OCI-LY7 (cell line): ENCODE data around the gene GIMAP1. TPM values are rescaled to one million over a fixed set of nuclear protein-coding genes. Genes with fewer than 3 reads are reported as not detected.

Experiments
- BruUV-seq: library from RNA; stranded (reverse); fragments of 400-500 nt; replicated peaks from 2 replicates; lab custom pipeline; 2021; lab: Mats Ljungman, UMichigan
- CTCF ChIA-PET: fragments of 300-600 bp; sonication (Branson Sonifier 250); formaldehyde crosslinking; loops from one replicate; lab custom pipeline; 2022; ENCODE audit warnings: antibody characterized with exemption; ENCODE audit not compliant: unreplicated experiment; lab: Charles Lee
- POLR2A ChIA-PET: fragments of 300-600 bp; sonication (Branson Sonifier 250); formaldehyde crosslinking; loops from one replicate; lab custom pipeline; 2022; ENCODE audit warnings: antibody characterized with exemption; lab: Charles Lee
- DNase-seq: peaks from one replicate; pipeline ENCODE4 v3.0.0-alpha.2; 2015; ENCODE audit warnings: low spot score
- H2AFZ ChIP-seq: fragments of 200-600 bp; sonication (generic), shearing (Covaris generic); 2 replicates; pipeline ENCODE4 v1.6.1; 2014; ENCODE audit warnings: mild to moderate bottlenecking, antibody characterized with exemption, low read length, moderate library complexity
- H3K27ac ChIP-seq: fragments of 200-600 bp; sonication (generic); 2 replicates; pipeline ENCODE4 v1.5.1; 2014; ENCODE audit warnings: mixed run types, low read depth, mild to moderate bottlenecking, moderate library complexity, low read length, inconsistent platforms; ENCODE audit not compliant: poor library complexity, severe bottlenecking
- H3K36me3 ChIP-seq: fragments of 200-600 bp; sonication (generic); 2 replicates; pipeline ENCODE4 v1.6.1; 2014; ENCODE audit warnings: mild to moderate bottlenecking, antibody characterized with exemption, low read length, moderate library complexity, mixed read lengths; ENCODE audit not compliant: insufficient read depth
- H3K4me1 ChIP-seq: fragments of 200-600 bp; sonication (generic); 2 replicates; pipeline ENCODE4 v1.5.1; 2014; ENCODE audit warnings: mild to moderate bottlenecking, low read length; ENCODE audit not compliant: insufficient read depth, poor library complexity, severe bottlenecking
- H3K4me2 ChIP-seq: fragments of 200-600 bp; sonication (generic); 2 replicates; pipeline ENCODE4 v1.6.1; 2014; ENCODE audit warnings: mild to moderate bottlenecking, low read length
- H3K4me3 ChIP-seq: fragments of 200-600 bp; sonication (generic); 2 replicates; pipeline ENCODE4 v1.5.1; 2014; ENCODE audit warnings: mild to moderate bottlenecking, low read depth, low read length; ENCODE audit not compliant: poor library complexity, severe bottlenecking
- H3K79me2 ChIP-seq: fragments of 200-600 bp; sonication (generic); 2 replicates; pipeline ENCODE4 v1.6.1; 2016; ENCODE audit warnings: low read depth, mild to moderate bottlenecking, low read length, moderate library complexity, mixed read lengths; ENCODE audit not compliant: insufficient read depth
- H3K9me2 ChIP-seq: fragments of 200-600 bp; sonication (generic); 2 replicates; pipeline ENCODE4 v1.6.1; 2016; ENCODE audit warnings: mild to moderate bottlenecking, low read length, mixed read lengths; ENCODE audit not compliant: insufficient read depth
- H3K9me3 ChIP-seq: fragments of 200-600 bp; sonication (generic); 2 replicates; pipeline ENCODE4 v1.6.1; 2014; ENCODE audit warnings: mild to moderate bottlenecking, mixed run types, low read length, mixed read lengths
- H4K20me1 ChIP-seq: fragments of 200-600 bp; sonication (generic); 2 replicates; pipeline ENCODE4 v1.6.1; 2014; ENCODE audit warnings: mild to moderate bottlenecking, antibody characterized with exemption, low read length, moderate library complexity, mixed read lengths; ENCODE audit not compliant: insufficient read depth
- CTCF ChIP-seq: fragments of 200-600 bp; sonication (generic); conservative IDR thresholded peaks from 2 replicates; pipeline ENCODE4 v1.5.1; 2014; ENCODE audit warnings: mild to moderate bottlenecking, antibody characterized with exemption, low read length, moderate library complexity, mixed read lengths
- EZH2phosphoT487 ChIP-seq: fragments of 200-600 bp; sonication (generic); IDR thresholded peaks from 2 replicates; pipeline ENCODE4 v1.6.1; 2018; ENCODE audit warnings: low read depth, borderline replicate concordance, mild to moderate bottlenecking, mixed run types, antibody characterized with exemption, low read length, moderate library complexity, mixed read lengths
- intact Hi-C: fragments of 100-400 bp; cut with micrococcal nuclease; formaldehyde crosslinking; loops from one replicate; pipeline ENCODE4 v1.10.0; 2022; ENCODE audit not compliant: unreplicated experiment
- total RNA-seq, 2 experiments: library from RNA; depleted of rRNA in 1 of 2; stranded (reverse); fragments of >200 nt in 1 of 2; shearing (Covaris generic) in 1 of 2; gene quantifications; 2 replicates each; pipeline ENCODE4 v1.2.3, GENCODE V29; 2014 to 2022

The GIMAP1 gene
- total RNA-seq, 2 experiments from 2014 or later = not detected

GRCh38 chr7:150717814-150718420 is 1.5 kb downstream of the GIMAP1 start:
- no peaks in the 10 kb centered on the region for H4K20me1 ChIP-seq
- POLR2A ChIA-PET = no interaction called here
- no peak for DNase-seq
- no peaks in the 10 kb centered on the region for H3K4me1 ChIP-seq
- no peak overlapping the region for H3K4me2 ChIP-seq
- no peaks in the 10 kb centered on the region for H3K9me2 ChIP-seq
- no peak overlapping the region for H3K27ac ChIP-seq
- H3K79me2 ChIP-seq = no peaks in the 10 kb centered on the region
- no peaks in the 10 kb centered on the region for H3K36me3 ChIP-seq
- TF ChIP-seq CTCF (no peak), EZH2phosphoT487 (no peak)
- no peak overlapping the region for H3K4me3 ChIP-seq
- intact Hi-C loops = no loop called here
- CTCF ChIA-PET = no interaction called here
- BruUV-seq = no TSS peak
- H3K9me3 ChIP-seq = no peaks in the 10 kb centered on the region
- H2AFZ ChIP-seq = no peak overlapping the region

- no peaks in the 10 kb centered on the region for H3K9me3 ChIP-seq
- intact Hi-C loops = no loop called here
- BruUV-seq = no TSS peak
- no peak for DNase-seq
- H3K9me2 ChIP-seq = no peaks in the 10 kb centered on the region
- no peak overlapping the region for H2AFZ ChIP-seq
- no peak overlapping the region for H3K4me3 ChIP-seq
- H4K20me1 ChIP-seq = no peaks in the 10 kb centered on the region
- no peak overlapping the region for H3K4me2 ChIP-seq
- no peaks in the 10 kb centered on the region for H3K36me3 ChIP-seq
- TF ChIP-seq CTCF = no peak
- no peak for TF ChIP-seq EZH2phosphoT487
- no peaks in the 10 kb centered on the region for H3K4me1 ChIP-seq
- CTCF ChIA-PET = interaction anchor here (0.5 kb wide), 1 partner anchor 114 kb away, joined by 3 read pairs; no protein-coding TSS in a partner anchor
- H3K79me2 ChIP-seq = no peaks in the 10 kb centered on the region
- no peak overlapping the region for H3K27ac ChIP-seq
- POLR2A ChIA-PET = no interaction called here
Observed at GRCh38 chr7:150719436-150719835, 3.0 kb downstream of the GIMAP1 start.

- BruUV-seq = no TSS peak
- no peak overlapping the region for H2AFZ ChIP-seq
- no peaks in the 10 kb centered on the region for H3K36me3 ChIP-seq
- intact Hi-C loops = no loop called here
- H3K4me2 ChIP-seq = no peak overlapping the region
- no peaks in the 10 kb centered on the region for H3K9me3 ChIP-seq
- no peaks in the 10 kb centered on the region for H3K9me2 ChIP-seq
- H4K20me1 ChIP-seq = no peaks in the 10 kb centered on the region
- no peak overlapping the region for H3K4me3 ChIP-seq
- no peaks in the 10 kb centered on the region for H3K4me1 ChIP-seq
- no peaks in the 10 kb centered on the region for H3K79me2 ChIP-seq
- no peak for DNase-seq
- ChIA-PET CTCF (no interaction called here), POLR2A (no interaction called here)
- H3K27ac ChIP-seq = no peak overlapping the region
- TF ChIP-seq EZH2phosphoT487 = no peak
- TF ChIP-seq CTCF = no peak
Observed at GRCh38 chr7:150719960-150720891, 3.8 kb downstream of the GIMAP1 start.
